Epidermal melanocyte (primary cell): Measurements from ENCODE around the gene MYH15.
"Not testable (repeated sequence)": the region's sequence is repeated elsewhere in the genome, so short reads cannot be mapped to it uniquely, and the experiment has no call there.

Source experiments
- DNase-seq: peaks from one replicate; pipeline ENCODE4 v3.0.0; 2011; ENCODE audit warnings: low spot score; ENCODE audit not compliant: insufficient read length

The MYH15 gene

DNA sequence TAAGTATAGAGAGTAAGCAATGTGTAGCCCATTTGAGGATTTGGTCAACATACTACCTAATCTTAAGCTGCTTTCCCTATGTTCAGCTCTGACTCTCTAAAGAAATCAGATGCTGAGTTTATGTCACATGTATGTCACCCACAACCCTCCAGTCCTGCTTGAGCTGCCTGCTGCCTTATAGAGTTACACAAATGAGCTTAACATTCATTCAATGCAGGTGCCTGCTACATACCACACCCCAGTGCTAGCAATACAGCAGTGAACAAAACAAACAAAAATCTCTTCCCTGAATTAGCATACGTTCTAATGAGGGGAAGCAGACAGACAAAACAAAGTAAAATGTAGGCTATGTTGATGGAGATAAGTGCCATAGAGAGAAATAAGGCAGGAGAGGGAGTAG lies 121.0 kb downstream of the MYH15 start:
- no peak for DNase-seq

DNA sequence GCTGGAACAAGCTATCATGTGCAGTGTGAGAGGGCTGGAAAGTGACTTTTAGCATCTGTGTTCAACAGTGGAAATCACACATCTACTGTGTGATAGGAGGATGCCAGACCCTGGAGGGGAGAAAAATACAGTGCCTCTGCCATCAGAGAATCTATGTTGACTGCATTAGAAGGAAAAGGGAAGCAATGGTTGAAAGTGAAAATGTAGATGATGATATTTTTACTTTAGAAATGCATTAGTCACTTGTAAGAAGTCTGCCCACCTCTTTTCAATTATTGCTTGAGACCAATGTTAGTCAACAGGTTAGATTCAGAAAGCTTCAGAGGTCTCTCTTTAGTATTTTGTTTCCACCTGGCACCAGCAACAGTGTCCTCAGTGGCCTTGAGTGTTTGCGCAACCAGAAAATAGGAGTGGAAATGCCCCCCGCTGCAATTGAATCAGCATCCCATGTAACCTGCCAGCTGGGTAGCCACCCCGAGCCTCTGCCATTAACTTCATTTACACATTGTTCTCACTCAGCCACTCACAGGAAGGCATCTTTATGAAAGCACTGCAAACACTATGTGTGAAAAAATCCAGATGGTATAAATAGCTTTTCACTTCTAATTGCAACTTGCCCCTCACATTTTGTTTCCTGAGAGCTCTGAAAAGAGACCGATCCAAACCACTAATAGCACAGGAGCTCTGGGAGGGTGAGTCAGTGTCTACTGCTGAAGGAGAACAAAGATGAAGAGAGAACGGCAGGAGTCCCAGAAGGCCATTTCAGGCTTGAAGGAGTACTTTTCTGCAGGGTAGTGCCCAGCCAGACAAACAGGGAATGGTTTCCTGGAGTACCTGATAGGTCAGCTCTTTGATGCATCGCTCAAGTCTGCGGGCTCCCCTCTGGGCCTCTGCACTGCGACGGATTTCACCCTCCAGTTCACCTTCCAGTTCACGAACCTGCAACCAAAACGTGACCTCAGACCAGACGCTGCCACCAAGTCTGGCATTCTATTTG lies 122.0 kb downstream of the MYH15 start:
- no peak for DNase-seq

DNA sequence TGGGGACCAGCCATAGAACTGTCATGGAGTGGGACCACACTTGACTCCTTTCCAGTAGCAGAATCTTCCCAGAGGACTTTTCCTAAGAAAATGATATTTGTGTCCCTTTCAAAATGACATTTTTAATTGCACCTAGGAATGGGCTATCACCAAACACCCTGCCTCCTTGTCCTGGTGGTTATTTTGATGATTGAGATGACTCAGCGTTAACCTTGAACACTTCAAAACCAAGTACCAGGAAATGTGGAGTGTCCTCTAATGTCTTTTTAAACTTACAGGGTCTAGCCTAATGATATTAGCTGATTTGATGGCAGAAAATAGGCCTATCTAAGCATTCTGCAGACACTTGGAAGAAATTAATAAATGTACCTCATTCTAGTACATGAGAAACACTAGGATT lies 123.3 kb downstream of the MYH15 start:
- DNase-seq: no peak

DNA sequence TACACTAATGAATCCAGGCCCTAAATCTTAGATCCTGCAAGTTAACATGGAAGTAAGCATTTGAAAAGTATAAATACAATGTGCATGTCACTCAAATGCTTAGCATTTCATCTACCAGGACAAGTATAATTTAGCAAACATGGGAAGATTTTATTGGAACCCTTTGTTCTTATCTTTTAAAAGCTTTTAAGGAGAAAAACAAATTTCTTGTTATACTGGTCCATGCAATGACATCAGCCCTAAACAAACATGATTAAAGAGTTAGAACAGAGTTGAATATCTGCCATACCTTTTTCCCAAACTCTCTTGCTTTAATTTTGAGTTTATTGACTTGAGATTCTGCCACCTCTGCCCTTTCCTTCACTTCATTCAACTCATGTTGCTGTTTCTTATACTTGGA lies 127.1 kb downstream of the MYH15 start:
- DNase-seq: no peak

DNA sequence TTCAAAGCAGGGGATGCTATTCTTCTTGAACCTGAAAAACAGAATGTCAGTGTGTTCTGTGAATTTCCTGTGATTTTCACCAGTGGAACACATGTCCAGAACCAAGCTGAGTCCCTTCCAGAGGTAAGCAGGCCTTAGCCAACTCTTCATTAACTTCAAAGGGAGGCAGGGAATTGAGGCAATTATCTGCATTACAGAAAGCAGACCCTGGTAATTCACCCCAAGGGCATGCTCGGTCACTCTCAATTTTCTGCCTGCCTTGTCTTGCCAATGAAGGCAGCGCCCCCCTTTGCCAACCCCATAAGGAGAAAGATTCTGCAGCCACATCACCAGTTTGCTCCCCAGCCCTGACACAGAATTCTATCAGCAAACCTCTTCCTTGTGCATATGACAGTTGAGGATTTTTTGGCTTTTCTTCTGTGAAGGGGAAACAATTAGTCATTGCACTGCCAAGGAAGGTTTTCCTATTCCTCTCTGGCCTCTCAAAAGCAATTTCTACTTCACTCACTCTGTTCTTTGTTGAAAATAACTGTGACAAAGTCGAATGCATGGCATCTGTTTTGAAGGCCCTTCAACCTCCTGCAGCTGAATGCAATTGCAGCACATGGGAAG lies 128.8 kb downstream of the MYH15 start:
- no peak for DNase-seq

DNA sequence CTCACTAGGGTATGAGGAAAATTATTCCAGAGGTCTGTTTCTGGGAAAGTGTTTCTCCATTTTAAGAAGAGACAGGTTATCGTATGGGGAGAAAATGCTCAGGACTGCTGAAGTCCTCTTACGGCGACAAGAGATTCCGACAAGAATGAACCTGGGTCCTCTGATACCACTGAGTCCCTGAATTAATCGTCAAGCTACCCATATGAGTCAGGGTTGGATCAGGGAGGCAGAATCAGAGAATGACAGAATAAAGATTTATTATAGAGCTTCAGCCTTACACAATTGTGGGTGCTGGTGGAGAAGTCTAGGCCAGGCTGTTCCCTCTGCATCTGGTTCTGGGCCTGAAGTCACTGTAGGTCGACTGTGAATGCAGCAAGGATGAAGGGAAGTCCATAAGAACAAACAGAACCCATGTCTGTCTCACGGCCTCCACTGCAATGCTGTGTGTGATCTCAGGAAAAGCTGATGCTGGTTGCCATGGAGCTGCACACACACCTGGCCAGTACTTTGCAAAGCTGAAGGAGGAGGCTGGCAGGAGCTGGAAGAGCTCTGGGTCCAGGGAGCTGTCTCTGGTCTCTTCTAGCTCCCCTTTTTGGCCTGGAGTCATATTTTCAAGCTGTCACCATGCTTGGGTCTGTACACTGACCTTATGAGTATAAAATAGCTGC lies 130.1 kb downstream of the MYH15 start:
- no peak for DNase-seq

DNA sequence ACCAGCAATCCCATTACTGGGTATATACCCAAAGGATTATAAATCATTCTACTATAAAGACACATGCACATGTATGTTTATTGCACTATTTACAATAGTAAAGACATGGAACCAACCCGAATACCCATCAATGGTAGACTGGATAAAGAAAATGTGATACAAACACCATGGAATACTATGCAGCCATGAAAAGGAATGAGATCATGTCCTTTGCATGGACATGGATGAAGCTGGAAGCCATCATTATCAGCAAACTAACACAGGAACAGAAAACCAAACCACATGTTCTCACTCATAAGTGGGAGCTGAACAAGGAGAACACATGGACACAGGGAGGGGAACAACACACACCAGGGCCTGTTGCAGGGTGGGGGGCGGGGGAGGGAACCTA lies 131.4 kb downstream of the MYH15 start:
- not testable (repeated sequence) for DNase-seq

DNA sequence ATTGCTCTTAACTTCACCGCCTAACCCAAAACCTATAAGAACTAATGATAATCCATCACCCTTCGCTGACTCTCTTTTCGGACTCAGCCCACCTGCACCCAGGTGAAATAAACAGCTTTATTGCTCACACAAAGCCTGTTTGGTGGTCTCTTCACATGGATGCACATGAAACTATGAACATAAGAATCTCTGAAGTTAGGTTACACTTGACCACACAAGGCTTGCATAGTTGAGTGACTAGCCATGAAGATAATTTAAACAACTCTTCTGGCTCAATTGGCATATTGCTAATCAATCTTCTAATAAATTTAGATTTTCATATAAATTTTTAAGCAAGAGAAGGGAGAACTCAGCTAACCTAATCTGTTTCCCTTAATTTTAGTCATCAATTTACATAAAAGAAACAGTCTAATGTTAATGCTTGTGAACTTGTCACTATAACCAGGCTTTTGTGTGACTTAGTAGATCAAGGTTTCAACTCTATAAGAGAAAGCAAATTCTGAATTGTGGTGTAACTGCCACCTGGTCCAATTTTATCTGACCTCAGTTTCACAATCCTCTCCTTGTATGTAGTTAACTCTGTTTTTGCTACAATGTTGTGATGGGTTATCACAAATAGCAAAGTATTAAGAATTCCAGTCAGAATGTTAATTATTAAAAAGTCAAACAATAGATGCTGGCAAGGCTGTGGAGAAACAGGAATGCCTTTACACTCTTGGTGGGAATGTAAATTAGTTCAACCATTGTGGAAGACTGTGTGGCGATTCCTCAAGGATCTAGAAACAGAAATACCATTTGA lies 132.0 kb downstream of the MYH15 start:
- no peak for DNase-seq

DNA sequence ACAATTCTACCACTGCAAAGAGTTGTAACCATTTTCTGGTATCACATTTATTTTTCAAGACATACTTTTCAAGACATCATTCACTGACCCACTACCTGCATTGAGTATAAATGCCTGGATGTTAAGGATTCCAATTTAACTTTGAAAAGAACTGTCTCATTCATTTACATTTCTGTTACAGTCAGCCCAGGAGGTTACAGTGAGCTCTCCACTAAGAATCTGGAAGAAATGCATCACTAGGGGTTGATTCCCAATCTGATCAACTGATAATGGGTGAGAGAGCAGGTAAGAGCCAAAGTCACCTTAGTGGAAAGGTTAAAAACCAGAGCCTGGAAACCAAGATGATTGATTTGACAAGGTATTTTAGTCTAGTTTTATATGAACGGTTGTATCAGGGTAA lies 133.0 kb downstream of the MYH15 start:
- DNase-seq: no peak

DNA sequence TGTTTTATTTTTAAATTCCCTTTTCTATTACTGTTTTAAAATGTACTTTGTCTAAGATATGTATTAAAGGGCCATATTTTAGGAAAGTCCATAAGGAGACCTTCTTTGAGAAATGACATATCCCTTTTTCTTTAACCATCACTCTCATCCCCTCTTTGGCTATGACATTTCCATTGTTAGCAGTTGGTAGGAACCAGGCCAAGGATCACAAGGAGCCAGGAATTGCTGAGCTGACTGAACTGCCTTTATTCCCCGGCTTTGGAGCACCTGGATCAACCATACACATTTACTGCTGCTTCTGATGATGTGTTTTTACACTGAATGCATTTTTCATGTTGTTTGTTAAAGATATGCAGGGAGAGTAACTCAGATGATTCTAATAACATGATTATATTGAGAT lies 134.4 kb downstream of the MYH15 start:
- no peak for DNase-seq

DNA sequence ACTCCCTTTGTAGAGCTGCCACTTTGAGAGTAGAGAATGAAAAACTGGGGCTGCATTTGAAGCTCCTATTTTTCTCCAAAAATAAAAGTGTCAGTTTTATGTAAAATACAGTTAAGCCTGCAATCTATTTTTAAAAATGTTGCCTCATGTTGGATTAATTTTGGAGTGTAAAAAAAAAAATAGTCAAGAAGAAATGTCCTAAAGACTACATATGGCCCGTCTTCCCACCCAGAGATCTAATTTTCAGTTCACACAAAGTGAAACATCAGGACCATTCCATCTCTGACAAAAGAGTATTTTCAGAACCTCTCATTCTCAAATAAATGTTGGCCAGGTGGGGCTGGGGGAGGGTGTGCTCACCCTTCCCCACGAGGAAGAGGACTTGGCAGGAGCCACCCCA lies 151.4 kb downstream of the MYH15 start:
- DNase-seq: no peak

DNA sequence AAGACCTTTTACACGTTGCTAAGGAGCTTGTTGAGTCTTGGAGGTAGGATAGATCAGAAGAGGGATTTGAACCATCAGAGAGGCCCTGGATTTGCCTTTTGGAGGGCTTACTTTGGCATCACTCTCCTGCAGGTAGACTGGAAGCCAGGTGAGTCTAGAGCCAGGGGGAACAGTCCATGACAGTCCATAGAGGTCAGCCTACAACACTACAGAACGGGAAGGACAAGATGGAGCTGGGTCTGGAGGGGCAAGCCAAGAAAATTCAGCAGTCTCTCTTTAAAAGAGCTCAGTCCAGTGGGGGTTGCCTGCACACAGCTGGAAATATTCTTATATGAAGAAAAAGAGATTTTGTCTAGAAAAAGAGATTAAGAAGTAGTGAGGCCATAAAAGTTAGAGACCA lies 153.4 kb downstream of the MYH15 start:
- no peak for DNase-seq

DNA sequence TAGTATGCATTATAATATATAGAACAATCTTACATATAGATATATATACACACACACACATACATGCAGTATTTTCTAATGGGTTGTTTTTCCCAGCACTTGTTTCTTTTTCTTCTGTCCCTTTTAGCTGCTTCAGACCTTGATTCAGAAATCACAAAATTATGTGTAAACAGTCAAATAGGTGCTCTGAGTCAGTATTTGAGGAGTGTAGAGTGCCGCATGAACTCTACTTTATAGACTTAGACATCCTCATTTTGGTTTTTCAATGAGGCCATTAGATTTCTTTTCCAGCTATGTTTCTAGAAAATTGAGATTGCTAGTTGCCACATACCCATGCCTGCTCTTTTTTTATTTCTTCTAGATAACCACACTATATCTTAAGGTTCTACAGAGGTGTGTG lies 155.8 kb downstream of the MYH15 start:
- DNase-seq: no peak

DNA sequence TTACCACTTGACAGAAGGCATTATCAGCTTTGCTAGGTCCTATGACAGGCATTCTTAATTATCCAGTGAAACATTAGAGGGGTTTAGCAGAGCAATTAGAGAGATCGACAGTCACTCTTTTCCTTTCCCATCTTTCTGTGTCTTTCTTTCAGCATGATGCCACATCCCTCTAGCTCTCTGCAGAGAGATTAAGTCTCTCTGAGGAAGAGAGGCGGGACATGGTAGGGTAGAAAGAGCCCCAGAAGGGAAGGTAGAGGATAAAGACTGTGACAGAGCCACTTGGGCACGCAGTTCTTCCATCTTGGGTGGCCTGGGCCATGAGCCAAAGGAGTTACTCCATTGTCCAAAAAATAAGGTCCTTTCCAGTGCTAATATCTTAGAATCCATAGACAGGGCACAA lies 158.2 kb downstream of the MYH15 start:
- no peak for DNase-seq

DNA sequence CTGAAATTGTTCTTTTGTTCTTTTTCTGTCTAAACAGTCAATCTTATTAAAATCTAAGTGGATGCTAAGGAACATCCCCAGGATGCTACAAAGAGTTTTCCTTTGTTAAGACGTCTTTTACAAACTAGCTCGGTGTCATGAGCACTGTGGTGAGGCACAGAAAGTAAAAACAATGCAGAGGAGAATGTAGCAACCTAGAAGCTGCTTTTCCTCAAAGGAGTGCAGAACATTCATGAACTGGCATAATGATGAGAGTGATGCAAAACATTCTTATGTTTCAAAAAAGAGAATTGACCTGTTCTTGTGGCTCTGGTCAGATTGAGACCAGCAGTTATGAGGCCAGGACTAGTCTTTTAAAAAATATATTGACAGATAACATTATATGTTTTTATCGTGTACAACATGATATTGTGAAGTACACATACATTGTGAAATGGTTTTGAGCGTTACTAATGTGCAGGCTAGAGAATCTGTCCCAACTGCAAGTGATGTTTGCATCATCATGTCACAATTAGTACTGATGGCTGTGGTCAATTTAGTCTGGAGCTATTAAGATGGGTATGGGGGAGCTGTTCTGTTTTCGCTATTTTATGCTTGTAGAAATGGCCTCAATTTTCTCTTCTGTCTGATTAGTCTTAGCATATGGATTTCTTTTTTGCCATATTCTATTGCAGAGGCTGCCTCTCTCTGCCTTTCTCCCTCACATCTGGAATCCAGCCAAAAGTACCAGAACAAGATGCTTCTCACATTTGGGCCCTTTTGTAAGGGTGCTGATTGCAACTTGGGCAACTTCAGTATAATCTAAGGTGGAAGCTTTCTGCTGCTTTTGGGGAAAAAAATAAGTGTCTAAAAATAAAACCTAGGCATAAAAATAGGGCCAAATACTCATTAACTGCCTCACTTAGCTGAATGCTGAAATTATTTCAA lies 163.8 kb downstream of the MYH15 start:
- no peak for DNase-seq

DNA sequence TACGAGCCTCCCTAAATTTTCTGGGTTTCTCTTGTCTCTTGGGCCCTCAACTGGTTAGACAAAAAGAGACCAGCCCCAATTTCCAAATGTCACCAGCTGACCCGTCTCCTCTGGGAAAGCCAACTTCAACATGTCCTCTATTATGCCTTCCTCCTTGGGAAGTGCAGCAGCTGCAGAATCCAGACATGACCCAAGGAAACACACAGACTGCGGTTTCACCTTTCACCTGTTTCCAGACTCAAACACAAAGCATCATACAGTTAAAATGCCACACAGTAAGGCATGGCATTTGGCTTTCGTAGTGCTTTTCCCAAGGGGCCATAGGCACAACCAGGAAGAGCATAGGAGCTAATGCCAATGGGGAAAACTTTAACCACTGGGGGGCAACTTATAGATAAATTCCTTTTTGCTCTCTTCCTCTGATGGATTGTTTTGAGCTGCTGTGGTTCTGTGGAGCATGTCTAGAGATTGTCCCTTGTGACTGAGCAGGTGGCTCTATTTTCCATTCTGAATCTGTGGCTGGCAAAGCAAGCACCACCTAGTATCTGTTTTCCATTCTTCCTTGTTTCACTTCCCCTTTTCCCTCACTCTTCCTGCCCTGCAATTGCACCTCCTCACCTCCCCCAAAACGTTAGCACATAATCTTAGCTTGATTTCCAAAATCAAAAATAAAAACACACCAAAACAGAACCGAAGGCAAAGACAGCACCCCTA lies 164.7 kb downstream of the MYH15 start:
- DNase-seq: no peak

DNA sequence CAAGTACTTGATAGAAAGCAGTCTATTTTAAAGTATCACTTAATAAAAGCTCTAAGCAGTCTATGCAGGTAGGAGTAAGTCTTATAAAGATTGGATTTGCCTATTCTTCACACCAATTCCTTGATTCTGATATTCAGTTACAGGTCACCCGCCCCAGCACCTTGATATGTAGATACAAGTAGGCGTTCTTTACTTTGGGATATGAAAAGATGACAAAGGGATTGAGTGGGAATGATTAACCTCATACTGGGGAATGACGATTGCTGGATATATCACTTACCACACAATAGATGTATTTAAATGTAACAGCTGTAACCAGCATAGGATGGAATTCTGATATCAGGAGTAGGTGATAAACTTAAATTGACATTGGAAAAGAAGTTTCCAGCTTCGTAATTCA lies 166.9 kb downstream of the MYH15 start:
- DNase-seq: no peak

DNA sequence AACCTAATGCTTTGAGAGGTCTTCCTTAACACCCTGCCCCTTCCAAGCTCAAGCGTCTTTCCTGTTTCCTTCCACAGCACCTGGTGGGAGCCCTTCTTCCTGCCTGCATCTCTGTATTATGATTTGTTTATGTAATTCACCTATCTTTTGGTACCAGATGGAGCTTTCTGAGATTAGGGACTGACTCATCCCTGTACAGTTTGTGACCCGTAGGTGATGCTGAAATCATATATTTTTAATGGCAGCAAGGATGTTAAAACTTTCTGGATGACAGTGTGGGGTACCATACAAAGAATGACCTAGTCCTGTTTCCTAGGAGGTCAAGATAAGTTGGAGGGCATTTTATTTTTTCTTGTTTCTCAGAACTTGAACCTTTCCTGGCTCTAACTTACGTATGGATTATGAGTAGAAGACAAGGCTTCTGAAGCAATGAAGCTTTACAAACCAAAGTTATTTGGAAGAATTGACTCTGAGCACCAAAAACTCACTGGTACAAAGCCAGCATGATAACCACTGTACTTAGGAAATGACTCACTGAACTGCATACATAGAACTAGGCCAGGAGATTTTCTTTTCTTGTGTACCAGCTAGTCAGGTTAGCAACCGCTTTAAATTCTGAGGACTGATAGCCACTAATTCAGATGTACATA lies 167.4 kb downstream of the MYH15 start:
- no peak for DNase-seq

DNA sequence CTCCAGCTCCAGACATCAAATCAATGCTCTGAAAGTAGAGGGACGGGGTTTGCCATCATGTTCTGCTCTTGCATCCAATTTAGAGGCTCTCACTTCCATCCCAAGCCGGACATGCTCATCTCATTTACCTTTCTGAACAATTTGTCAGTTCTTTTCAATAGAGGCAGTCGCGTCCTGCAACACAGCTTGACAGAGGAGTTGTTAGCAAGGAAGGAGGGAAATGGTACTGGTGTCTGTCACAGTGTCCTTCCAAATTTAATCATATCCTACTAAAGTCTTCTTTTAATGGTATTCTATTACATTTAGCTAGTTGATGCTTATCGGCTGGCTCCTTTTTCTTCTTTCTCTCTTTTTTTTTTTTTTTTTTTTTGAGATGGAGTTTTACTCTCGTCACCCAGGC lies 168.5 kb downstream of the MYH15 start:
- no peak for DNase-seq
